ENCODE results near the gene PDGFC.

The PDGFC gene

GRCh38 chr4:156974264-156974663 is 2.7 kb upstream of the PDGFC start:
- DNase-seq (ENCODE audit: low spot score), result no peak

DNA sequence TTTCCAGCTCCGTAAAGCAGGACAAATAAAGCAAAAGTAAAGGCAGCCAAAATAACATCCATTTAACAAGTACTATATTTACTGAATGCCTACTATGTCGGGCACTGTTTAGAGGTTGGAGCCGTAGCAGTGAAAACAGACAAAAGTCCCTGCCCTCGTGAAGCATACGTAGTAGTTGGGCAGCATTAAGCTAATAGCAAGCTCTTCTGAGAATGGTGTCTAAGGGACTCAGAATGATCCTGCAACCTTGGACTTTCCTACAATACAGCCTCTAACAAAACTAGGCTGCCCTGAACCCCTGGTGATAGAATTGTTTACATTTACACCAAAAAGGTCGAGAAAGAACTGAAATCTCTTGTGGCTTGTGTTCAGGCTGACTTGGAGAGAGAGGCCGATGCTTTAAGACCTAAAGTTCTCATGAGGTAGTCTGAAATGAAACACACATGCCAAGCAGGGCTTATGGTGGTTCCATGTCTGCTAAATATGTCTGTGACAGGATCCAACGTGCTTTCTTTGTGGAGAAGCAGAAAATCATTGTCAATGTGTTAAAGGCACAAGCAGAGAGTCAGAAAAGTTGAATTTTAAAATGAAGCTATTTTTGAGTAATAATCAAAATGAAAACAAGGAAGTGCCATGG is 898 bp upstream of the PDGFC start:
- DNase-seq (ENCODE audit: low spot score), result no peak

- no peak for DNase-seq (ENCODE audit: low spot score)
These were observed 379 bp downstream of the PDGFC start for GRCh38 chr4:156971165-156971675.

GRCh38 chr4:156970501-156971164 is 966 bp downstream of the PDGFC start:
- DNase-seq (ENCODE audit: low spot score), result no peak

- DNase-seq (ENCODE audit: low spot score), result no peak
These were observed 1.7 kb downstream of the PDGFC start for GRCh38 chr4:156969911-156970310.

- no peak for DNase-seq (ENCODE audit: low spot score)
These were observed 2.5 kb downstream of the PDGFC start for GRCh38 chr4:156969101-156969500.

GRCh38 chr4:156968479-156968984 is 3.1 kb downstream of the PDGFC start:
- peak; percentile 19 for DNase-seq (ENCODE audit: low spot score)

GRCh38 chr4:156966836-156967235 is 4.8 kb downstream of the PDGFC start:
- DNase-seq (ENCODE audit: low spot score), result no peak

DNA sequence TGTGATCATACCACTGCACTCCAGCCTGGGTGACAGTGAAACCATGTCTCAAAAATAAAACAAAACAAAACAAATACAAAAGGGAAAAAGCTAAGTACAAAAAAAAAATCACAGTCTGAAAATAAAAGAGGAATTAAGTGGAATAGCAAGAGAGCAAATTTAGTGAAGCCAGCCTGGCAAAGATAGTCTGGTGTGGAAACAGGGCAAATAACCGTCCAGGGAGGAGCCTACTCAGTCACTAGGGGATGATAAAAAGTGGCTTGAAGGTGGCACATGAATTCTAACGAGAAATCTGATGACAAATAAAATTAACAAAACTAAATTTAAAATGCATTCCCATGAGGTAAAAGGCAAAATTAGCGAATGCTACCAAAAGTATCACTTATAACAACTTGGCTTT is 8.2 kb downstream of the PDGFC start:
- no peak for DNase-seq (ENCODE audit: low spot score)

DNA sequence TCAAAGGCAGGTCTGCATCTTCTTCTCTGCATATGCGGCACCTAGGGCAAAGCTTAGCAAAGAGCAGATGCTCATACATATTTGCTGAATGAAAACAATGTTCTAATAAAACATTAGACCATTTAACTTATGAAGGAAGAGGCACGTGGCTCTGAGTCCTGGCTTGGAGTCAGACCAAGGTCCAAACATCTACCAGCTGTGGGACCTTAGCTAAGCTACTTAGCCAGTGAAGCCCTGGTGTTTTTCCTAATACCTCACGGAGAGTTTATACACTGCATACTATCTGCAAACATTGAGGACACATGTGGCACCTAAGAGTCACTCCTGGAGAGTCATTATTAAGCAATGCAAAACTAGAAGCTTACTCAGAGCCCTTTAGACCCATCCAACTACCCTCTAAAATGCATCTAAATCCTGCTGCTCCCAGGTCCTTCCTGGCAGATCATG is 9.0 kb downstream of the PDGFC start:
- DNase-seq (ENCODE audit: low spot score), result no peak

DNA sequence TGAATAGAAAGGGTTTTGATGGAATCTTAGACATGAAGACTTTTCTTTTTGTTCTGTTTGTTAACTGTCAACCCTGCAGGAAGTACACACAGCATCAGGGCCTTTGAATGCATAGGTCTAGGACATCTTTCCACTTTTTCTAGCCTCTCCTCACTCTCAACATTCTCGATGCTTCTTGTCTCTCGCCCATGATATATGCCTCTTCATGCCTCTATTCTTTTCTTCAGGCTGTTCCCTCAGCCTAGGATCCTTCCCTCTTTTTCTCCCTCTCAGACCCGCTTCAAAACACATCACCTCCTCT is 9.6 kb downstream of the PDGFC start:
- DNase-seq (ENCODE audit: low spot score), result no peak

DNA sequence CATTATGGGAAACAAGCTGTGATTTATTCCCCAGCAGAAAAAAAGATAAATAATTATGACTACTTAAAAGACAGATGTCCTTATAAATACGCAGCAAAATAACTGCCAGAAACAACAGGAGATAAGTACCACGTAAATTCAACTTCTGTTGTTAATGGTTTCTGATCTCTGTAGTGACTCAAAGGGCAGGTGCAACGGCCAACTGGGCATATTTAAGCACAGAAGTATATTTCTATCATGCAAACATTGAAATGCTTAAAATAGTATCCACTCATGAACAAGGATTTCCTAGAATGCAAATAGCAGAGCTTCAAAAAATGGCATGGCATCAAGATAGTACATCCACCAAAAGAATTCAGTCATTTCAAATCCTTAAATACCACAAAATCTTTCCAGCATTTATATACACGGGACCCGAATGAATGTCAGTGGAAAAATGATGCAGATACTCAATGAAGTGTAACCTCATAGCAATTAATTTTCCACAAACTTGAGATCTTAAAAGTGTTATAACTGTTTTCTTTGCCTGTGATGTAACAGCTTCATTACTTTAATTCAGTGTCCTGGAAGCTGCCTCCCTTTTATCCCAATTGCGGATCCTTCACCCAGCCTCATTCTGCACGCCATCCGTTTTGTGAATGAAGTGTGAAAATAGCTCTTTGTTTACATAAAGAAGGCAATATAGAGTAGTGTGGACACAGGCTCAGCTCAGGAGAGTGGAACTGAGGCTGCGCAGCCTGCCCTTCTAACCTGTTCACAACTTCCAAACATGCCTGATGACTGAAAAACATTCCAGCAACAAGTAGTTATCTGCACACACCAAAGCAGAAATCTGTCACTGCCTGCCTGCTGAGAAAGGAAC is 10.2 kb downstream of the PDGFC start:
- no peak for DNase-seq (ENCODE audit: low spot score)

GRCh38 chr4:156959298-156959702 is 12.3 kb downstream of the PDGFC start:
- no peak for DNase-seq (ENCODE audit: low spot score)

DNA sequence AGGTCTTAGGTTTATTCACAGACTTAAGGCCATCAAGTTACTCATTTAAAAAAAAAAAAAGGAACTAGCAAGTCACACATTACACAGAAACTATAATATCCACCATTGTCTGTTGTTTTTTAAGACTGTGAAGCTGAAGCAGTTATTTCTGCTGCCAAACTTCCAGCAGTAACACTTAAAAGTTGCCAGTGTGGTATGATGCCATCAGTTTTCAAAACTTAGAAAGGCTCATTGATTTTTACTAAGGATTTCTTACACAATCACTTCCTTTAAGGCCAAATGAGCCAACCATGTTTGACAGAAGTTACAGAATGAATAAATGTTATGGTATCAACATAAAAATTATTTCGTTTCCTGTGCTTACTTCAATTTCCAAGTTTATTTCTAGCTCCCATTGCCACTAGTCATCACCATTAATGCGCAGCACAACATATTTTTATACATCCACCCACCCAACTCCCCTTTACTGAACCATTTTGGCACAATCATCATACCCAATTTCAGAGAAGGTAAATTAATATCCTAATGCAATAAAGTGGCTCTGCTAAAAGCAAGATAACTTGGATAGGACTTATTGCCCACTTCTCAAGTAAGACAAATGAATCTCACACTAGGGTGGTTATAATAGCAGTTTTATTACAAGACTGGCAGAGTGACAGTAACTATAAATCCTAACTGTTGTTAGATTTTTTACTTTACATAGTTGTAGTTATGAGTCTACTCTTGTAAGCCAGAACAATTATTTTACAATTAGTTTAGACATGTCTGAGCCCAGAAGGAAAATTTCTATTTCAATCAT is 13.1 kb downstream of the PDGFC start:
- DNase-seq (ENCODE audit: low spot score), result no peak

DNA sequence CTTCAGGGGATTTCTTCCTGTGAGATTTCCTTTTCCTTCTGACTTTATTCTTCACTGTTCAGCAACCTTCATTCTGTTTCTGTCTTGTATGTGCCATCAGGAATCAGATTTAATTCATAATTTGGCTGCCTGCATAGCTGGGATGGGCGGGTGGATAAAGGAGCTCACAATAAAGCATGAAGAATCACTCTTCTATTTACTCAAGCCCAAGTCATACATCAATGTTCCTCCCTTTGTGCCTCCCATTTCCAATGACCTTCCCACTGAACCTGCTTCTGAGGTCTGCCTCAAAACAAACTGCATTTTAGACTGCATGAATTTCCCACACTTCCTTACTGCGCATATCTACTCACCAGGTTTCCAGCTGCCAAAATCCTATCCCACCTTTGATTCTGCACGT is 14.0 kb downstream of the PDGFC start:
- DNase-seq (ENCODE audit: low spot score), result no peak

- DNase-seq (ENCODE audit: low spot score), result no peak
These were observed 14.7 kb downstream of the PDGFC start for GRCh38 chr4:156956826-156957368.

DNA sequence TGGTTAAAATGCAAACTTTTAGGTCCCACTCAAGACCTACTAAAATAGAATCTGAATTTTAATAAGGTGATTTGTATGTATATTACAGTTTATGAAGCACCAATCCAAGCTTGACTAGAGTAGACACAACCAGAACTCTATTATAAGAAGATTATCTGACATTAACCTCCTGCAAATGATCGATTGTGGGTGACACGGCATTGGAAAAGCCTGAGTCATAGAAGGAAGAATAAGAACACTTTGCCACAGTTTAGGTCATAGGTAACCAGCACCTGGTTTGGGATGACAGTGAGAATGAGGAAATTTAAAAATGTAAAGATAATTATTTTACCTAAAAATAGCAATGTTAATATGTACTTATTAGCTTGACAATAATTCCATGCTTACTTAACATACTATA is 15.2 kb downstream of the PDGFC start:
- DNase-seq (ENCODE audit: low spot score), result no peak

GRCh38 chr4:156954587-156954986 is 17.0 kb downstream of the PDGFC start:
- DNase-seq (ENCODE audit: low spot score), result no peak

- DNase-seq (ENCODE audit: low spot score), result no peak
These were observed 17.6 kb downstream of the PDGFC start for GRCh38 chr4:156953951-156954350.

DNA sequence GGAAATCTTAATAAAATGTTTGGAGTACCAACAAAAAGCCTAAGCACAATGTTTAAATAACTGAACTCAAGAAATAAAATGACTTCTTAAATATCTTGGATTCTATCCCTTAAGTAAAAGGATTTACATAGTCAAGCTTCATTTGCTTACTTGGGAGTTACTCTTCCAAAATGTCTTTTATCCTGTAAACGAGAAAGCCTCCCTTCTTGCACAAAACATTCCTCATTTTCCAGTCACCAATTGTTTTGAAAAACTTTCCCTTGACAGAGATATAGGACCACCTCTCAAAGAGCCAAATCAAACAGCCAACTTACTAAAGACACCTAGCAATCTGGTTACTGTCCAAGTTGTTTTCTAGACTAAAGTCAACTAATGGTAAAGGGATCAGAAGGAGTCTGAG is 18.6 kb downstream of the PDGFC start:
- DNase-seq (ENCODE audit: low spot score), result no peak

DNA sequence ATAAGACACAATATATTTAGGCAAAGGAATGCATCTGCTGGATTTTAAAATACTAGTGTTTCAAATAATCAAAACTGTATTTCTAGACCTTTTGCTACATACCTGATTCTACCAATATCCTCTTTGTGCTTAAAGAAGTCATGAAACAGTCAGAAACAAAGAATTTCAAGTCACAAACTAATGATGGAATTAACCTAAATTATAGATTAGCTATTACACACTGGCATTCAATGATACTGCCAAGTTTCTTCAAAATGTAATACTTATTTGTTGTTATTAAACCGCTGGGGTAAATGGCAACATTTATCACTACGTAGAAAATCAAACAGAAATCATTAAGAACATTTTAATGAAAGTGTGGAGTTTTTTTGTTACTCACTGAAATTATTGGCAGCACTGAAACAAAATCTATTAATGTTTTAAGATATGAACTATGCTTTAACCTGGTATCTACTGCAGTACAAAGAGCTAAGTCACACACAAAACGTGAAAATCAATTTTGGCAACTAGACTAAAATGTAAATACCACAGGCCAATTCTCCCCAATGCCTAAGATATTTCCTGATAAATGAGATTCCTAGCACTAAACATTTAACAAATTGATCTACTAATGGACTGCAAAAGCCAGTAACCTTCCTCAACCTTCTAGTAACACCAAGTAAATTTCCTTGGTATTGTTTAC is 19.4 kb downstream of the PDGFC start:
- DNase-seq (ENCODE audit: low spot score), result no peak
